Activated CD8-positive, alpha-beta memory T cell treated with anti-CD3 and anti-CD28 coated beads for 36 hours (primary cell): ENCODE measurements around the gene SAMD10. TPM values are rescaled to one million over a fixed set of nuclear protein-coding genes. Genes with fewer than 3 reads are reported as not detected.

Experiments
- CTCF ChIA-PET: fragments of 350-600 bp; sonication (Branson Sonifier 250); formaldehyde crosslinking; loops from one replicate; lab custom pipeline; 2021; ENCODE audit warnings: antibody characterized with exemption; lab: Charles Lee
- POLR2A ChIA-PET: fragments of 350-600 bp; sonication (Branson Sonifier 250); formaldehyde crosslinking; loops from one replicate; lab custom pipeline; 2021; ENCODE audit warnings: antibody characterized with exemption; lab: Charles Lee
- total RNA-seq, 2 experiments: library from RNA; stranded (reverse); gene quantifications; one replicate each; pipeline ENCODE4 v1.2.3, GENCODE V29; 2021

The SAMD10 gene
- total RNA-seq, 2 experiments from 2014 or later, result 19.0 to 20.5 TPM

DNA sequence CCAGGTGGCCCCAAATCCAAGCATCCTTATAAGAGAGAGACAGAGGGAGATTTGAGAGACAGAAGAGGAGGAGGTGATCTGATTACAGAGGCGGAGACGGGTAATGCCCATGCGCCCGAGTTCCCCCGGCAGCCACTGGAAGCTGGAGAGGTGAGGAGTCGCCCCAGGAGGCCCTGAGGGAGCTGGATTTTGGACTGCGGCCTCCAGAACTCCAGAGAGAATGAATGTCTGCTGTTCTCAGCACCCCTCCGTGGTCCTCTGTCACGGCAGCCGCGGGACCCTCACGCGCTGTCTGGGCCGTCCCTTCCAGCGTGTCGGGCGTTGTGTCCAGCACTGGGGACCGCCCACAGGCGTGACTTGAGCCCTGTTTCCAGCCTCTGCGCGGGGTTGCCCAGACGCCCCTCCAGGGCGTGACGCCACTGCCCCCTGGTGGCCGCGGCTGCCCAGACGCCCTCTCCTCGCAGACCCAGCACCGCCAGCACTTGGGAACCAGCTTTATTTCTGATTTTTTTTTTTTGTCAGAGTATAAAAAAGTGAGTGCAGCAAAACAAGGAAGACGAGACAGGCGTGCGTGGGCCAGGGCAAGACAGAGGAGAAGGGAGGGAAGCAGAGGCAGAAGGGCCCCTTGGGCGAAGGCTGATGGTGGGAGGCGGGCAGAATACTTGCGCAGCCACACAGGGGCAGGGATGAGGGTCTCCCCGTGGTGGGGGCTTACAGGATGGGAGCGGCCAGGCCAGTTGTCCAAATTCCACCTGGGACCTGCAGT, 5.6 kb downstream of the SAMD10 start:
- POLR2A ChIA-PET, result no interaction called here

GRCh38 chr20:63973160-63973479, 6.3 kb downstream of the SAMD10 start:
- ChIA-PET POLR2A (no interaction called here), CTCF (interaction anchor here (0.8 to 1.8 kb wide), 13 partner anchors 9 to 436 kb away, joined by 3 to 10 read pairs (median 4); partner anchors contain the start of genes PTK6, STMN3 and UCKL1)

More for the DNA sequence above, 5.6 kb downstream of the SAMD10 start:
- CTCF ChIA-PET, result interaction anchor here (0.6 to 1.8 kb wide), 24 partner anchors 8 to 436 kb away, joined by 3 to 10 read pairs (median 4); partner anchors contain the start of genes PTK6, STMN3, TPD52L2 and UCKL1

- POLR2A ChIA-PET, result no interaction called here
- CTCF ChIA-PET, result interaction anchor here (0.8 to 1.8 kb wide), 6 partner anchors 8 to 435 kb away, joined by 3 to 10 read pairs (median 4); partner anchors contain the start of genes PTK6 and STMN3
Measured at GRCh38 chr20:63972312-63973159, 6.9 kb downstream of the SAMD10 start.

GRCh38 chr20:63971960-63972311, 7.5 kb downstream of the SAMD10 start:
- ChIA-PET POLR2A (interaction anchor here (0.6 to 0.7 kb wide), 2 partner anchors 29 to 107 kb away, joined by 5 read pairs; partner anchors contain the start of gene TPD52L2), CTCF (interaction anchor here (0.6 to 1.3 kb wide), 2 partner anchors 423 to 434 kb away, joined by 3 to 4 read pairs; partner anchors contain the start of gene PTK6)

GRCh38 chr20:63970714-63971431, 8.6 kb downstream of the SAMD10 start:
- ChIA-PET POLR2A (interaction anchor here (0.6 to 0.7 kb wide), 2 partner anchors 28 to 106 kb away, joined by 5 read pairs; partner anchors contain the start of gene TPD52L2), CTCF (interaction anchor here (0.6 to 1.3 kb wide), 2 partner anchors 421 to 433 kb away, joined by 3 to 4 read pairs; partner anchors contain the start of gene PTK6)

- ChIA-PET CTCF (no interaction called here), POLR2A (no interaction called here)
Measured at GRCh38 chr20:63969838-63970713, 9.4 kb downstream of the SAMD10 start, which contains the start of gene ZNF512B. Gene ZNF512B (minus strand): TSS chr20:63969930. CDS start chr20:63967950, 1,980 bp downstream.

DNA sequence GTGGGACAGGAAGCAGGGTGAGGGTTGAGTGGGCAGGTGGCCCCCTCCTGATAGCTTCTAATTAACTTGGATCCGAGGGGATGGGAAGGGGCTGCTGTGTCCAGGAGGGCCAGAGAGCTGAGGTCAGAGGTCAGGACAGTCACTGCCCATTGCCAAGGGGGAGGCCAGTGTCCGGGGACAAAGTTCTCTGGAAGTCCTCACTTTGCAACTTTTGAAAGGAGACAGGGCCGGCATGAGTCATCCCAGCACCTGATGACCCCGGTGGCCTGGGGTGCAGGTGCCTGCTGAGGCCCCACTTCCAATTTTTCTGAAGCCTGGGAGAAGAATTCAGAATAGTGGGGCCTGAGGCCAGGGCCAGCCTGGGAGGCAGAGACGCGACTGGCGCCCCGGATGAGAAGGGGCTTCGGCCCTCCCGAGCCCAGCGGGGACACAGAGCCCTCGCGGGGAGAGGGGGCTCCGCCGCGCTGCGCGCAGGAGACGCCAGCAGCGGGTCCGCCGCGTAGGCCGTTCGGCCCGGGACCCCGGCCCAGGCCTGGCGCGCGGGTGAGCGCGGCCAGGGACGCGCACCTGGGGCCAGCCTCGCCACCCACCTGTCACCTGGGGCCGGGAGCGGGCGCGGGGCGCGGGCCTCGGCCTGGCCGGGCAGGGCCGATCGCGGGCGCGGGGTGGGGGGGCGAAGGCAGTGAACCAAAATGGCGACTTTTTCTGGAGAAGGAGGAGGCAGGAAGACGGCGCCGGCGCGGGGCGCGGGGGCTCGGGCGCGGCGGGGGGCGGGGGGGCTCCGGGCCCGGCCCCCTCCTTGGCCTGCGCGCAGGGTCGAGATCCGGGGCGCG, 10.3 kb downstream of the SAMD10 start:
- POLR2A ChIA-PET, result interaction anchor here (1.1 to 2.1 kb wide), 2 partner anchors 12 to 69 kb away, joined by 3 to 5 read pairs; partner anchors contain the start of gene UCKL1
- CTCF ChIA-PET, result interaction anchor here (0.6 to 2.2 kb wide), 3 partner anchors 11 to 69 kb away, joined by 3 to 5 read pairs (median 3); partner anchors contain the start of gene SAMD10

- ChIA-PET POLR2A (interaction anchor here (0.6 to 2.1 kb wide), 3 partner anchors 11 to 135 kb away, joined by 3 to 5 read pairs (median 3); partner anchors contain the start of gene UCKL1), CTCF (interaction anchor here (0.6 to 2.2 kb wide), 3 partner anchors 12 to 70 kb away, joined by 3 to 5 read pairs (median 3); partner anchors contain the start of gene SAMD10)
Measured at GRCh38 chr20:63968136-63968927, 11.1 kb downstream of the SAMD10 start.

GRCh38 chr20:63967330-63968135, 11.9 kb downstream of the SAMD10 start:
- POLR2A ChIA-PET, result interaction anchor here (0.6 to 2.1 kb wide), 2 partner anchors 11 to 136 kb away, joined by 3 to 5 read pairs; partner anchors contain the start of gene UCKL1

DNA sequence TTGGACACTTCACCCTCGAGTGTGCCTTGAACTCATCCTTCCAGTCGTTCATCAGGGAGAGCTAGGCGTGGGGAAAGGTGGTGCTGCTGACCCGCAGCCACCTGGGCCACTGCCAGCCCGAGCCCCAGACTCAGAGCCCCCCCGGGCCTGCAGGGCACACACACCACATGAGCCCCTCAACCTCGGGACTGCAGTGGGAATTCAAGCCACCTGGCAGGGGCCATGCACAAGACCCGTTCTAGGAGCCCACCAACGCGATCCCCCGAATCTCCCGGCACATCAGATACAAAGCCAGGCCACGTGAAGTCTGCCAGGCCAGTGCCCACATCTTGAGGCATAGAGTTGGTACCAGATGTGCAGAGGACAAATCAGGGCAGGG, 12.5 kb downstream of the SAMD10 start:
- CTCF ChIA-PET, result interaction anchor here (0.6 to 2.2 kb wide), 3 partner anchors 13 to 325 kb away, joined by 3 to 5 read pairs (median 3); partner anchors contain the start of genes SAMD10 and TPD52L2
- POLR2A ChIA-PET, result no interaction called here

More at GRCh38 chr20:63967330-63968135, 11.9 kb downstream of the SAMD10 start:
- CTCF ChIA-PET, result interaction anchor here (0.6 to 2.2 kb wide), 3 partner anchors 12 to 326 kb away, joined by 3 to 5 read pairs (median 3); partner anchors contain the start of genes SAMD10 and TPD52L2

GRCh38 chr20:63966172-63966943, 13.1 kb downstream of the SAMD10 start:
- POLR2A ChIA-PET, result no interaction called here
- CTCF ChIA-PET, result interaction anchor here (0.9 kb wide), 1 partner anchor 101 kb away, joined by 3 read pairs; the partner anchor contains the start of gene TPD52L2

DNA sequence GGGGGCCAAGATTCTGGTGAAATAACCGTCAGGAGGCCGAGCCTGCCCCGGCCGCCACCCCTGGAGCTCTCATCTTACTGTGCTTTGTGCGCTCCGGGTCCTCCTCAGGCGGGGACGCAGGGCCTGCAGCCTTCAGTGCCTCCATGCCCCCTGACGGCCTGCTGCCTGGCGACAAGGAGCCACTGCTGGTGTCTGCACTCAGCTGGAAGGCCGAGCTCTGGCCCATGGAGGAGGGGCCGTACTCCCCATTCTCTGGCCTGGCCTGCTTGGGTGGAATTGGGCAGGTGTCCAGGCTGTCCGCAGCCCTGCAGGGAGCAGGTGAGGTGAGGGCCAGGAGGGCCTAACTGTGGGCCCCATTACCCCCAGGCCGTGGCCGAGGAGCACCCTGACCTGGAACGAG, 15.0 kb downstream of the SAMD10 start:
- POLR2A ChIA-PET, result no interaction called here
- CTCF ChIA-PET, result interaction anchor here (1.3 kb wide), 1 partner anchor 9 kb away, joined by 4 read pairs; no protein-coding TSS in a partner anchor

DNA sequence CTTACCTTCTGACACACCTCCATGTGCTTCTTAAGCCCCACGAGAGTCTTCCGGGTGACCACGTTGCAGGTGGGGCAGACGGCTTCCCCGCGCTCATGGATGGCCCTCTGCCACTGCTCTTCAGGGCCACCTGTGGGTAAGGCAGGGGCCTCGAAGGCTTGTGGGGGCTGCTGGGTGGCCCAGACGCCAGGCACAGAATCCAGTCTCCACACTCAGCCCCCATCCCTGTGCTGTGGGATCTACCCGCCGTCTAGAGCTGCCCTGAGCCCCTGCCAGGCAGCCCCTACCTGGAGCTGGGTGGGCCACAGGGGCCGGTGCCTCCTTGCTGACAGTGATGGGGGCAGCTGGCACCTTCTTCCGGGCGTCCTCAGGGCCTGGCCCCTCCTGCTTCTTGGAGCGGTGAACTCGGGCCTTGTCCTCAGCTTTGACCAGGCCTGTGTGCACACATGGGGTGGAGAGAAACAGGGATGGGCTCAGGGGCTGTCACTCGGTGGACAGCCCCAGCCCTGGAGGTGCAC, 15.6 kb downstream of the SAMD10 start:
- CTCF ChIA-PET, result interaction anchor here (1.1 to 1.3 kb wide), 2 partner anchors 10 to 98 kb away, joined by 3 to 4 read pairs; no protein-coding TSS in a partner anchor
- POLR2A ChIA-PET, result no interaction called here
